HEK293 (cell line): ENCODE measurements around the gene WDR86.
A peak's percentile ranks its signal among the peaks of the same experiment; 100 is the strongest.

Experiments used
- HOXD13 ChIP-seq: sonication (generic); formaldehyde crosslinking; IDR thresholded peaks from 2 replicates; pipeline ENCODE4 v1.8.0; 2022; ENCODE audit warnings: missing genetic modification reagents, borderline replicate concordance
- KLF9 ChIP-seq: fragments of 450-650 bp; formaldehyde crosslinking; IDR thresholded peaks from 2 replicates; pipeline ENCODE4 v1.5.1; 2016; ENCODE audit warnings: missing biosample characterization, missing genetic modification characterization, low read depth
- MZF1 ChIP-seq: fragments of 450-650 bp; formaldehyde crosslinking; IDR thresholded peaks from 2 replicates; pipeline ENCODE4 v1.5.1; 2017; ENCODE audit warnings: missing biosample characterization, missing genetic modification characterization, borderline replicate concordance
- OSR2 ChIP-seq: fragments of 450-650 bp; formaldehyde crosslinking; IDR thresholded peaks from 2 replicates; pipeline ENCODE4 v1.5.1; 2016; ENCODE audit warnings: missing biosample characterization, missing genetic modification characterization
- OVOL3 ChIP-seq: fragments of 450-650 bp; formaldehyde crosslinking; IDR thresholded peaks from 2 replicates; pipeline ENCODE4 v1.5.1; 2016; ENCODE audit warnings: missing biosample characterization, missing genetic modification characterization
- SP2 ChIP-seq: fragments of 450-650 bp; formaldehyde crosslinking; IDR thresholded peaks from 2 replicates; pipeline ENCODE4 v1.5.1; 2016; ENCODE audit warnings: missing biosample characterization, missing genetic modification characterization
- YY1 ChIP-seq: fragments of 450-650 bp; formaldehyde crosslinking; IDR thresholded peaks from 2 replicates; pipeline ENCODE4 v1.5.1; 2018; ENCODE audit warnings: missing biosample characterization, missing genetic modification characterization
- ZBTB17 ChIP-seq: fragments of 450-650 bp; formaldehyde crosslinking; IDR thresholded peaks from 2 replicates; pipeline ENCODE4 v1.5.1; 2016; ENCODE audit warnings: missing biosample characterization, missing genetic modification characterization
- ZBTB20 ChIP-seq: fragments of 450-650 bp; formaldehyde crosslinking; IDR thresholded peaks from 2 replicates; pipeline ENCODE4 v1.5.1; 2016; ENCODE audit warnings: missing biosample characterization, missing genetic modification characterization
- ZBTB21 ChIP-seq: fragments of 450-650 bp; formaldehyde crosslinking; IDR thresholded peaks from 2 replicates; pipeline ENCODE4 v1.5.1; 2017; ENCODE audit warnings: missing biosample characterization, missing genetic modification characterization
- ZFP3 ChIP-seq: fragments of 450-650 bp; formaldehyde crosslinking; IDR thresholded peaks from 2 replicates; pipeline ENCODE4 v1.5.1; 2016; ENCODE audit warnings: low read depth, missing biosample characterization, missing genetic modification characterization
- ZNF138 ChIP-seq: fragments of 450-650 bp; formaldehyde crosslinking; IDR thresholded peaks from 2 replicates; pipeline ENCODE4 v1.5.1; 2016; ENCODE audit warnings: missing biosample characterization, missing genetic modification characterization, borderline replicate concordance
- ZNF146 ChIP-seq: fragments of 450-650 bp; formaldehyde crosslinking; IDR thresholded peaks from 2 replicates; pipeline ENCODE4 v1.5.1; 2016; ENCODE audit warnings: missing biosample characterization, missing genetic modification characterization
- ZNF157 ChIP-seq: fragments of 450-650 bp; formaldehyde crosslinking; IDR thresholded peaks from 2 replicates; pipeline ENCODE4 v1.5.1; 2016; ENCODE audit warnings: missing biosample characterization, missing genetic modification characterization
- ZNF214 ChIP-seq: fragments of 450-650 bp; formaldehyde crosslinking; IDR thresholded peaks from 2 replicates; pipeline ENCODE4 v1.5.1; 2017; ENCODE audit warnings: missing biosample characterization, mild to moderate bottlenecking, missing genetic modification characterization, borderline replicate concordance
- ZNF23 ChIP-seq: fragments of 450-650 bp; formaldehyde crosslinking; IDR thresholded peaks from 2 replicates; pipeline ENCODE4 v1.5.1; 2016; ENCODE audit warnings: missing biosample characterization, missing genetic modification characterization, borderline replicate concordance
- ZNF248 ChIP-seq: fragments of 450-650 bp; formaldehyde crosslinking; IDR thresholded peaks from 2 replicates; pipeline ENCODE4 v1.5.1; 2017; ENCODE audit warnings: missing biosample characterization, missing genetic modification characterization
- ZNF341 ChIP-seq: fragments of 450-650 bp; formaldehyde crosslinking; IDR thresholded peaks from 2 replicates; pipeline ENCODE4; 2016; ENCODE audit warnings: low read depth, missing biosample characterization, missing genetic modification characterization
- ZNF354C ChIP-seq: fragments of 450-650 bp; formaldehyde crosslinking; IDR thresholded peaks from 2 replicates; pipeline ENCODE4 v1.5.1; 2016; ENCODE audit warnings: missing biosample characterization, missing genetic modification characterization, low read depth, borderline replicate concordance
- ZNF394 ChIP-seq: fragments of 450-650 bp; formaldehyde crosslinking; IDR thresholded peaks from 2 replicates; pipeline ENCODE4 v1.5.1; 2016; ENCODE audit warnings: missing biosample characterization, missing genetic modification characterization, mild to moderate bottlenecking, moderate library complexity, borderline replicate concordance
- ZNF426 ChIP-seq: fragments of 450-650 bp; formaldehyde crosslinking; IDR thresholded peaks from 2 replicates; pipeline ENCODE4 v1.5.1; 2017; ENCODE audit warnings: missing biosample characterization, missing genetic modification characterization, mild to moderate bottlenecking, inconsistent platforms, moderate library complexity
- ZNF530 ChIP-seq: fragments of 450-650 bp; formaldehyde crosslinking; IDR thresholded peaks from 2 replicates; pipeline ENCODE4 v1.5.1; 2016; ENCODE audit warnings: low read depth, missing biosample characterization, missing genetic modification characterization
- ZNF544 ChIP-seq: fragments of 450-650 bp; formaldehyde crosslinking; IDR thresholded peaks from 2 replicates; pipeline ENCODE4 v1.5.0; 2017; ENCODE audit warnings: missing biosample characterization, missing genetic modification characterization
- ZNF677 ChIP-seq: fragments of 450-650 bp; IDR thresholded peaks from 2 replicates; pipeline ENCODE4 v1.5.0; 2018; ENCODE audit warnings: missing biosample characterization, mild to moderate bottlenecking, missing genetic modification characterization, moderate library complexity
- ZNF76 ChIP-seq: fragments of 450-650 bp; formaldehyde crosslinking; IDR thresholded peaks from 2 replicates; pipeline ENCODE4; 2016; ENCODE audit warnings: low read depth, missing biosample characterization, missing genetic modification characterization, borderline replicate concordance
- ZXDB ChIP-seq: fragments of 450-650 bp; formaldehyde crosslinking; IDR thresholded peaks from 2 replicates; pipeline ENCODE4 v1.5.1; 2016; ENCODE audit warnings: missing biosample characterization, missing genetic modification characterization
- TF ChIP-seq, protein P1 (sequence below): fragments of 450-650 bp; formaldehyde crosslinking; IDR thresholded peaks from 2 replicates; pipeline ENCODE4 v1.5.1; 2016; ENCODE audit warnings: missing biosample characterization, missing genetic modification characterization
- TF ChIP-seq, protein P2 (sequence below): fragments of 450-650 bp; formaldehyde crosslinking; IDR thresholded peaks from 2 replicates; pipeline ENCODE4 v1.5.1; 2017; ENCODE audit warnings: missing biosample characterization, mild to moderate bottlenecking, missing genetic modification characterization, moderate library complexity
- TF ChIP-seq, protein P3 (sequence below): fragments of 450-650 bp; formaldehyde crosslinking; IDR thresholded peaks from 2 replicates; pipeline ENCODE4 v1.5.1; 2016; ENCODE audit warnings: missing biosample characterization, missing genetic modification characterization
- TF ChIP-seq, protein P4 (sequence below): fragments of 450-650 bp; formaldehyde crosslinking; IDR thresholded peaks from 2 replicates; pipeline ENCODE4 v1.5.1; 2016; ENCODE audit warnings: missing biosample characterization, missing genetic modification characterization

Gene WDR86

DNA sequence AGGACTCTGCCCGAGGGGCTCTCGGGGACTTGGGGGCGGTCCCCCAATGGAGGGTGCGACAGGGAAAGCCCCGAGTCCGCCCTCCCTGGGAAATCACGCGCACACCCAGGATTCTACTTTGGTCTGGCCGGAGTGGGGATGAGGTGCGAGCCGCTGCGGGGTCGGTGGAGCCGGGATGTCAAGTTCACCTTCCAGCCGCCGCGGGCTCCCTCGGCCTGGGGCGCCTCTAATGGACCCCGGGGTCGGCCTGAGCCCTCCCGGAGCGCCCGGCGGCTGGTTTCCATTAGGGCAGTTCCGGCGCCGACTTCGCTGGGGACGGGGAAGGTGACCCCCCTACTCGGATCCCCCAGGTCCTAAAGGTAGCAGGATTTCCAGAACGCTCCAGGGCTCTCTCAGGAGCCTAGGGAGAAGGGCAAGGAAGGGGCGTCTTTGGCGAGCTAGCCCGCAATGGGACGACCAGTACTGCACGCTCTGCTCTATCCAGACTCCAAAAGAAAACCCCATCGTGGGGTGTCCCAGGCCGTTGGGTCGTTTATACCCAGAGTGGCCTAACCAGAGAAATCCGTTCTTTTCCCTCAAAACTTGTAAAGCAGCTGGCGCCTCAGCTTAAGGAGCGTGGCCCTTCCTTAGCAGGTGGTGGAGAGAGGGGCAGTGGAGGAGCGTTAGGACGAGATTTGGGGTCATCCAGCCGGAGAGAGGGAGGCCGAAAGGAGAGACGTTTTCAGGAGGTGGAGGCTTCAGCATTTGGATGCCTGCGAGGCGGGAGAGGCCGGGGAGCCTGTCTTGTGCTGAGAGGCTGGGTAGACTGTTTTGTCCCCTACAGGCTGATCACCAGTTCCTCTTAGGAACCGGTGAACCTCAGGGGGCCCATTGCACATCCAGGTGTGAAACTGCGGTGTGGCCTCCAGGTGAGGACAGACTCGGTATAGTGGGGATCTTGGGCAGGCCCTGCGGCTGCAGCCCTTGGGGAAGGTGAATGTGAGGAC, 860 bp upstream of the WDR86 start (continued):
- TF ChIP-seq ZBTB21 (tag by site-specific recombination) (no peak), ZNF138 (tag by site-specific recombination) (no peak), ZNF248 (tag by site-specific recombination) (no peak), ZNF394 (no peak), ZFP3 (tag by site-specific recombination) (no peak), ZNF214 (tag by site-specific recombination) (no peak), OSR2 (tag by site-specific recombination) (no peak), ZNF354C (tag by site-specific recombination) (no peak), ZXDB (tag by site-specific recombination) (peak; percentile 51; the same call in 1 of the 2 replicates), ZBTB17 (peak; percentile 51; the same call in 1 of the 2 replicates), KLF9 (peak; percentile 45; the same call in 1 of the 2 replicates), ZNF146 (tag by site-specific recombination) (no peak), ZNF23 (tag by site-specific recombination) (no peak), ZNF677 (tag by site-specific recombination) (no peak), SP2 (tag by site-specific recombination) (0 out of 2 replicates have a peak, but pooled peaks have one; percentile 8), OVOL3 (tag by site-specific recombination) (no peak), ZNF341 (tag by site-specific recombination) (no peak; the same call in 1 of the 2 replicates), ZNF426 (tag by site-specific recombination) (no peak), ZNF76 (tag by site-specific recombination) (no peak; the same call in 1 of the 2 replicates), ZNF157 (tag by site-specific recombination) (no peak), HOXD13 (CRISPR knock-in tag) (no peak), ZNF544 (no peak), MZF1 (tag by site-specific recombination) (no peak), YY1 (tag by site-specific recombination) (0 out of 2 replicates have a peak, but pooled peaks have one; percentile 38), ZNF530 (tag by site-specific recombination) (no peak), ZBTB20 (tag by site-specific recombination) (peak; percentile 7; the same call in 1 of the 2 replicates)
- TF ChIP-seq, protein P1, sequence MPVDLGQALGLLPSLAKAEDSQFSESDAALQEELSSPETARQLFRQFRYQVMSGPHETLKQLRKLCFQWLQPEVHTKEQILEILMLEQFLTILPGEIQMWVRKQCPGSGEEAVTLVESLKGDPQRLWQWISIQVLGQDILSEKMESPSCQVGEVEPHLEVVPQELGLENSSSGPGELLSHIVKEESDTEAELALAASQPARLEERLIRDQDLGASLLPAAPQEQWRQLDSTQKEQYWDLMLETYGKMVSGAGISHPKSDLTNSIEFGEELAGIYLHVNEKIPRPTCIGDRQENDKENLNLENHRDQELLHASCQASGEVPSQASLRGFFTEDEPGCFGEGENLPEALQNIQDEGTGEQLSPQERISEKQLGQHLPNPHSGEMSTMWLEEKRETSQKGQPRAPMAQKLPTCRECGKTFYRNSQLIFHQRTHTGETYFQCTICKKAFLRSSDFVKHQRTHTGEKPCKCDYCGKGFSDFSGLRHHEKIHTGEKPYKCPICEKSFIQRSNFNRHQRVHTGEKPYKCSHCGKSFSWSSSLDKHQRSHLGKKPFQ (tag by site-specific recombination) = no peak
- TF ChIP-seq, protein P2, sequence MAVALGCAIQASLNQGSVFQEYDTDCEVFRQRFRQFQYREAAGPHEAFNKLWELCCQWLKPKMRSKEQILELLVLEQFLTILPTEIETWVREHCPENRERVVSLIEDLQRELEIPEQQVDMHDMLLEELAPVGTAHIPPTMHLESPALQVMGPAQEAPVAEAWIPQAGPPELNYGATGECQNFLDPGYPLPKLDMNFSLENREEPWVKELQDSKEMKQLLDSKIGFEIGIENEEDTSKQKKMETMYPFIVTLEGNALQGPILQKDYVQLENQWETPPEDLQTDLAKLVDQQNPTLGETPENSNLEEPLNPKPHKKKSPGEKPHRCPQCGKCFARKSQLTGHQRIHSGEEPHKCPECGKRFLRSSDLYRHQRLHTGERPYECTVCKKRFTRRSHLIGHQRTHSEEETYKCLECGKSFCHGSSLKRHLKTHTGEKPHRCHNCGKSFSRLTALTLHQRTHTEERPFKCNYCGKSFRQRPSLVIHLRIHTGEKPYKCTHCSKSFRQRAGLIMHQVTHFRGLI (tag by site-specific recombination) = no peak
- TF ChIP-seq, protein P3, sequence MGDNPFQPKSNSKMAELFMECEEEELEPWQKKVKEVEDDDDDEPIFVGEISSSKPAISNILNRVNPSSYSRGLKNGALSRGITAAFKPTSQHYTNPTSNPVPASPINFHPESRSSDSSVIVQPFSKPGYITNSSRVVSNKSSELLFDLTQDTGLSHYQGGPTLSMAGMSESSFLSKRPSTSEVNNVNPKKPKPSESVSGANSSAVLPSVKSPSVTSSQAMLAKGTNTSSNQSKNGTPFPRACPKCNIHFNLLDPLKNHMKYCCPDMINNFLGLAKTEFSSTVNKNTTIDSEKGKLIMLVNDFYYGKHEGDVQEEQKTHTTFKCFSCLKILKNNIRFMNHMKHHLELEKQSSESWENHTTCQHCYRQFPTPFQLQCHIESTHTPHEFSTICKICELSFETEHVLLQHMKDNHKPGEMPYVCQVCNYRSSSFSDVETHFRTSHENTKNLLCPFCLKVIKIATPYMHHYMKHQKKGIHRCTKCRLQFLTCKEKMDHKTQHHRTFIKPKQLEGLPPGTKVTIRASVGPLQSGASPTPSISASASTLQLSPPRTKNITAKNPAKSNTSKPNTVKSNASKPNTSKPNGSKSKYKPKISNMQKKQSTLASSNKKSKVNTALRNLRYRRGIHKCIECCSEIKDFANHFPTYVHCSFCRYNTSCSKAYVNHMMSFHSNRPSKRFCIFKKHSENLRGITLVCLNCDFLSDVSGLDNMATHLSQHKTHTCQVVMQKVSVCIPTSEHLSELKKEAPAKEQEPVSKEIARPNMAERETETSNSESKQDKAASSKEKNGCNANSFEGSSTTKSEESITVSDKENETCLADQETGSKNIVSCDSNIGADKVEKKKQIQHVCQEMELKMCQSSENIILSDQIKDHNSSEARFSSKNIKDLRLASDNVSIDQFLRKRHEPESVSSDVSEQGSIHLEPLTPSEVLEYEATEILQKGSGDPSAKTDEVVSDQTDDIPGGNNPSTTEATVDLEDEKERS = no peak
- TF ChIP-seq, protein P4, sequence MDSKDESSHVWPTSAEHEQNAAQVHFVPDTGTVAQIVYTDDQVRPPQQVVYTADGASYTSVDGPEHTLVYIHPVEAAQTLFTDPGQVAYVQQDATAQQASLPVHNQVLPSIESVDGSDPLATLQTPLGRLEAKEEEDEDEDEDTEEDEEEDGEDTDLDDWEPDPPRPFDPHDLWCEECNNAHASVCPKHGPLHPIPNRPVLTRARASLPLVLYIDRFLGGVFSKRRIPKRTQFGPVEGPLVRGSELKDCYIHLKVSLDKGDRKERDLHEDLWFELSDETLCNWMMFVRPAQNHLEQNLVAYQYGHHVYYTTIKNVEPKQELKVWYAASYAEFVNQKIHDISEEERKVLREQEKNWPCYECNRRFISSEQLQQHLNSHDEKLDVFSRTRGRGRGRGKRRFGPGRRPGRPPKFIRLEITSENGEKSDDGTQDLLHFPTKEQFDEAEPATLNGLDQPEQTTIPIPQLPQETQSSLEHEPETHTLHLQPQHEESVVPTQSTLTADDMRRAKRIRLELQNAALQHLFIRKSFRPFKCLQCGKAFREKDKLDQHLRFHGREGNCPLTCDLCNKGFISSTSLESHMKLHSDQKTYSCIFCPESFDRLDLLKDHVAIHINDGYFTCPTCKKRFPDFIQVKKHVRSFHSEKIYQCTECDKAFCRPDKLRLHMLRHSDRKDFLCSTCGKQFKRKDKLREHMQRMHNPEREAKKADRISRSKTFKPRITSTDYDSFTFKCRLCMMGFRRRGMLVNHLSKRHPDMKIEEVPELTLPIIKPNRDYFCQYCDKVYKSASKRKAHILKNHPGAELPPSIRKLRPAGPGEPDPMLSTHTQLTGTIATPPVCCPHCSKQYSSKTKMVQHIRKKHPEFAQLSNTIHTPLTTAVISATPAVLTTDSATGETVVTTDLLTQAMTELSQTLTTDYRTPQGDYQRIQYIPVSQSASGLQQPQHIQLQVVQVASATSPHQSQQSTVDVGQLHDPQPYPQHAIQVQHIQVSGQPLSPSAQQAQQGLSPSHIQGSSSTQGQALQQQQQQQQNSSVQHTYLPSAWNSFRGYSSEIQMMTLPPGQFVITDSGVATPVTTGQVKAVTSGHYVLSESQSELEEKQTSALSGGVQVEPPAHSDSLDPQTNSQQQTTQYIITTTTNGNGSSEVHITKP (tag by site-specific recombination) = peak; percentile 80
